Thymus (tissue), 2 donors: ENCODE data around the gene TMEM19. TPM values are rescaled to one million over a fixed set of nuclear protein-coding genes. Genes with fewer than 3 reads are reported as not detected.

ENCODE experiments used
- polyA plus RNA-seq: library from polyadenylated mRNA; stranded (reverse); fragments of 200-250 nt; gene quantifications from one replicate; pipeline ENCODE4 v1.2.3, GENCODE V29; 2013
- total RNA-seq: library from RNA; stranded (reverse); fragments of 120-200 nt; gene quantifications from one replicate; pipeline ENCODE4 v1.2.4, GENCODE V29; 2013
- donor health status: healthy.

TMEM19 gene
- total and polyA plus RNA-seq, 2 donors: 12.1 to 24.7 TPM

Other genes with a start within 250 kb of the TMEM19 start
- 0.42 TPM for gene LGR5, start 246.3 kb upstream of the TMEM19 start, total RNA-seq
- gene LGR5, start 246.3 kb upstream of the TMEM19 start, polyA plus RNA-seq: 0.27 TPM
- gene ZFC3H1, start 22.2 kb upstream of the TMEM19 start, total RNA-seq: 23.7 TPM
- gene ZFC3H1, start 22.2 kb upstream of the TMEM19 start, polyA plus RNA-seq: 41.8 TPM
- gene THAP2, start 21.8 kb upstream of the TMEM19 start, total RNA-seq: 9.8 TPM
- 6.1 TPM for gene THAP2, start 21.8 kb upstream of the TMEM19 start, polyA plus RNA-seq
- gene RAB21, start 68.8 kb downstream of the TMEM19 start, total RNA-seq: 36.8 TPM
- gene RAB21, start 68.8 kb downstream of the TMEM19 start, polyA plus RNA-seq: 21.9 TPM
- 20.8 TPM for gene TBC1D15, start 153.7 kb downstream of the TMEM19 start, total RNA-seq
- gene TBC1D15, start 153.7 kb downstream of the TMEM19 start, polyA plus RNA-seq: 59.9 TPM